BJ (cell line): ENCODE measurements around the gene GPRIN2. TPM values are rescaled to one million over a fixed set of nuclear protein-coding genes. Genes with fewer than 3 reads are reported as not detected.

Experiments
- CTCF ChIA-PET: fragments of 350-600 bp; formaldehyde crosslinking; extraction: SDS; loops from one replicate; lab custom pipeline; 2021; ENCODE audit warnings: antibody characterized with exemption, inconsistent platforms; lab: Yijun Ruan, JAX
- POLR2A ChIA-PET: fragments of 300-600 bp; sonication (Branson Sonifier 250); formaldehyde crosslinking; extraction: SDS; loops from one replicate; lab custom pipeline; 2021; ENCODE audit warnings: antibody characterized with exemption; lab: Charles Lee
- DNase-seq: peaks from one replicate; pipeline ENCODE4 v3.0.0-alpha.2; 2011; ENCODE audit warnings: low read depth
- H3K27me3 ChIP-seq: 2 replicates; pipeline ENCODE4 v1.6.0; 2011; ENCODE audit warnings: low read length; ENCODE audit not compliant: control insufficient read depth, insufficient read depth
- H3K36me3 ChIP-seq: 2 replicates; pipeline ENCODE4 v1.5.1; 2011; ENCODE audit warnings: low read length; ENCODE audit not compliant: control insufficient read depth, insufficient read depth
- H3K4me3 ChIP-seq: 2 replicates; pipeline ENCODE4 v1.5.1; 2011; ENCODE audit warnings: low read depth, mild to moderate bottlenecking, control low read depth, low read length
- CTCF ChIP-seq: IDR thresholded peaks from 2 replicates; pipeline ENCODE4 v1.5.1; 2011; ENCODE audit warnings: low read depth, mild to moderate bottlenecking, control low read depth, inconsistent platforms, low read length, moderate library complexity; ENCODE audit not compliant: insufficient read depth
- polyA plus RNA-seq: library from polyadenylated mRNA; depleted of rRNA; stranded (reverse); fragments of >200 nt; gene quantifications from 2 replicates; pipeline ENCODE4 v1.2.3, GENCODE V29; 2011

Gene GPRIN2
- polyA plus RNA-seq, 1 experiment = 0.04 TPM

- ChIA-PET CTCF (interaction anchor here (0.5 to 2.6 kb wide), 2 partner anchors 11 to 40 kb away, joined by 3 to 18 read pairs; no protein-coding TSS in a partner anchor), POLR2A (no interaction called here)
- no peak for TF ChIP-seq CTCF
- no peaks in the 10 kb centered on the region for H3K36me3 ChIP-seq
- no peak for DNase-seq
- H3K4me3 ChIP-seq = no peak overlapping the region
- peaks cover 33% of the 10 kb centered on the region for H3K27me3 ChIP-seq
These were observed 1.6 kb upstream of the GPRIN2 start for GRCh38 chr10:46558122-46558391.

GRCh38 chr10:46557319-46558121 lies 1.1 kb upstream of the GPRIN2 start:
- no peak for DNase-seq
- H3K36me3 ChIP-seq = no peaks in the 10 kb centered on the region
- ChIA-PET CTCF (interaction anchor here (2.6 kb wide), 1 partner anchor 11 kb away, joined by 18 read pairs; no protein-coding TSS in a partner anchor), POLR2A (no interaction called here)
- H3K4me3 ChIP-seq = no peak overlapping the region
- TF ChIP-seq CTCF = no peak
- H3K27me3 ChIP-seq = peaks cover 33% of the 10 kb centered on the region

GRCh38 chr10:46555713-46556514 lies 544 bp downstream of the GPRIN2 start:
- TF ChIP-seq CTCF = no peak
- CTCF ChIA-PET = interaction anchor here (1.9 kb wide), 1 partner anchor 10 kb away, joined by 5 read pairs; no protein-coding TSS in a partner anchor
- Histone ChIP-seq H3K4me3 (peak overlapping the region; percentile 7; the same call in 1 of the 2 replicates), H3K27me3 (peaks cover 30% of the 10 kb centered on the region), H3K36me3 (no peaks in the 10 kb centered on the region)
- no peak for DNase-seq
- POLR2A ChIA-PET = no interaction called here

GRCh38 chr10:46555366-46555712 lies 1.1 kb downstream of the GPRIN2 start:
- ChIA-PET CTCF (interaction anchor here (1.4 to 1.9 kb wide), 2 partner anchors 10 to 326 kb away, joined by 3 to 5 read pairs; no protein-coding TSS in a partner anchor), POLR2A (no interaction called here)
- peaks cover 25% of the 10 kb centered on the region for H3K27me3 ChIP-seq

More at GRCh38 chr10:46555366-46555712, 1.1 kb downstream of the GPRIN2 start:
- no peak for DNase-seq
- Histone ChIP-seq H3K4me3 (no peak overlapping the region), H3K36me3 (no peaks in the 10 kb centered on the region)
- TF ChIP-seq CTCF = no peak
